K562 (cell line): ENCODE data around the gene MYO18A. TPM values are rescaled to one million over a fixed set of nuclear protein-coding genes. Genes with fewer than 3 reads are reported as not detected.

Experiments used
- ATF1 ChIP-seq, 2 experiments: fragments of 450-650 bp in 1 of 2; IDR thresholded peaks; 2 replicates each; pipeline ENCODE4 v1.6.1; 2016; ENCODE audit warnings: missing compliant biosample characterization in 1 of 2, missing genetic modification characterization in 1 of 2
- CUX1 ChIP-seq: fragments of 200-800 bp; sonication (Bioruptor generic); IDR thresholded peaks from 2 replicates; pipeline ENCODE4 v1.6.1; 2016; ENCODE audit warnings: missing genetic modification characterization, missing compliant biosample characterization
- ELF2 ChIP-seq: fragments of 250-450 bp; sonication (Bioruptor Pico); IDR thresholded peaks from 2 replicates; pipeline ENCODE4 v1.5.0; 2021; ENCODE audit warnings: mild to moderate bottlenecking
- GATA2 ChIP-seq: sonication (generic); formaldehyde crosslinking; IDR thresholded peaks from 2 replicates; pipeline ENCODE4 v1.4.0; 2020; ENCODE audit warnings: mild to moderate bottlenecking, missing genetic modification reagents
- GMEB1 ChIP-seq: fragments of 250-450 bp; sonication (Bioruptor Pico); IDR thresholded peaks from 2 replicates; pipeline ENCODE4 v1.4.0; 2020; ENCODE audit warnings: mild to moderate bottlenecking
- HMG20B ChIP-seq: fragments of 250-450 bp; sonication (Bioruptor Pico); IDR thresholded peaks from 2 replicates; pipeline ENCODE4 v1.5.0; 2021; ENCODE audit warnings: mild to moderate bottlenecking
- NFIC ChIP-seq: fragments of 450-650 bp; IDR thresholded peaks from 2 replicates; pipeline ENCODE4 v1.6.1; 2017; ENCODE audit warnings: mild to moderate bottlenecking, inconsistent platforms
- PTTG1 ChIP-seq: fragments of 450-650 bp; IDR thresholded peaks from 2 replicates; pipeline ENCODE4 v1.6.1; 2016; ENCODE audit warnings: low read depth, mild to moderate bottlenecking, missing genetic modification characterization, missing compliant biosample characterization
- PYGO2 ChIP-seq: fragments of 450-650 bp; IDR thresholded peaks from 2 replicates; pipeline ENCODE4 v1.6.1; 2016; ENCODE audit warnings: mild to moderate bottlenecking, missing genetic modification characterization, moderate library complexity, missing compliant biosample characterization
- SMAD4 ChIP-seq: fragments of 250-450 bp; sonication (Bioruptor Pico); conservative IDR thresholded peaks from 2 replicates; pipeline ENCODE4 v1.8.0; 2021; ENCODE audit warnings: inconsistent platforms, mild to moderate bottlenecking, moderate library complexity
- TCF3 ChIP-seq: sonication (generic); formaldehyde crosslinking; IDR thresholded peaks from 2 replicates; pipeline ENCODE4 v1.4.0; 2020; ENCODE audit warnings: mild to moderate bottlenecking, missing genetic modification reagents
- THRAP3 ChIP-seq: fragments of 450-650 bp; IDR thresholded peaks from 2 replicates; pipeline ENCODE4 v1.6.1; 2016; ENCODE audit warnings: mild to moderate bottlenecking, inconsistent platforms, borderline replicate concordance
- ZNF134 ChIP-seq: fragments of 250-450 bp; sonication (Bioruptor Pico); conservative IDR thresholded peaks from 2 replicates; pipeline ENCODE4 v1.4.0; 2020
- ZNF551 ChIP-seq: fragments of 250-450 bp; sonication (Bioruptor Pico); IDR thresholded peaks from 2 replicates; pipeline ENCODE4 v1.5.0; 2021; ENCODE audit warnings: mild to moderate bottlenecking, moderate library complexity
- ZSCAN32 ChIP-seq: fragments of 450-650 bp; formaldehyde crosslinking; IDR thresholded peaks from 2 replicates; pipeline ENCODE4 v1.4.0; 2020; ENCODE audit warnings: mild to moderate bottlenecking, moderate library complexity
- polyA plus RNA-seq, 8 experiments: library from polyadenylated mRNA; depleted of rRNA in 4 of 8; stranded (reverse) in 5 of 8; unstranded in 3 of 8; fragments of >200 nt; fragmentation: Nextera tagmentation in 2 of 8; fragmentation: Illumina TruSeq in 1 of 8; extraction: Ambion mirVana in 2 of 8; extraction: Trizol in 1 of 8; gene quantifications; 2 replicates each; pipeline versions ENCODE4 v1.2.1 to v1.2.3, GENCODE V29; 2011 to 2014; ENCODE audit warnings: inconsistent platforms in 1 of 8, missing spikeins in 1 of 8
- total RNA-seq, 7 experiments: library from RNA; depleted of rRNA in 6 of 7; stranded (reverse); fragments of >200 nt in 6 of 7; fragmentation: Illumina TruSeq in 2 of 7; extraction: Trizol in 2 of 7; gene quantifications; 2 replicates each; pipeline versions ENCODE4 v1.2.1 to v1.2.3, GENCODE V29; 2011 to 2021; ENCODE audit warnings: low replicate concordance in 1 of 7
- TF ChIP-seq, protein P1 (sequence below): sonication (generic); formaldehyde crosslinking; IDR thresholded peaks from 2 replicates; pipeline ENCODE4 v1.8.0; 2022; ENCODE audit warnings: mild to moderate bottlenecking, low read depth, missing genetic modification reagents
- TF ChIP-seq, protein P2 (sequence below): fragments of 450-650 bp; IDR thresholded peaks from 2 replicates; pipeline ENCODE4 v1.6.1; 2016; ENCODE audit warnings: antibody characterized with exemption
- TF ChIP-seq, protein P3 (sequence below): fragments of 450-650 bp; formaldehyde crosslinking; IDR thresholded peaks from 2 replicates; pipeline ENCODE4 v1.4.0; 2022; ENCODE audit warnings: missing genetic modification characterization

The MYO18A gene
- total and polyA plus RNA-seq, 9 of the 15 experiments (the other 6 are each of a cell fraction or from before 2014, with no cell fraction given), result 2.5 to 65.4 (median 17.1) TPM

- TF ChIP-seq, protein P1, sequence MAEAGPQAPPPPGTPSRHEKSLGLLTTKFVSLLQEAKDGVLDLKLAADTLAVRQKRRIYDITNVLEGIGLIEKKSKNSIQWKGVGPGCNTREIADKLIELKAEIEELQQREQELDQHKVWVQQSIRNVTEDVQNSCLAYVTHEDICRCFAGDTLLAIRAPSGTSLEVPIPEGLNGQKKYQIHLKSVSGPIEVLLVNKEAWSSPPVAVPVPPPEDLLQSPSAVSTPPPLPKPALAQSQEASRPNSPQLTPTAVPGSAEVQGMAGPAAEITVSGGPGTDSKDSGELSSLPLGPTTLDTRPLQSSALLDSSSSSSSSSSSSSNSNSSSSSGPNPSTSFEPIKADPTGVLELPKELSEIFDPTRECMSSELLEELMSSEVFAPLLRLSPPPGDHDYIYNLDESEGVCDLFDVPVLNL (CRISPR knock-in tag), result no peak
- TF ChIP-seq, protein P2, sequence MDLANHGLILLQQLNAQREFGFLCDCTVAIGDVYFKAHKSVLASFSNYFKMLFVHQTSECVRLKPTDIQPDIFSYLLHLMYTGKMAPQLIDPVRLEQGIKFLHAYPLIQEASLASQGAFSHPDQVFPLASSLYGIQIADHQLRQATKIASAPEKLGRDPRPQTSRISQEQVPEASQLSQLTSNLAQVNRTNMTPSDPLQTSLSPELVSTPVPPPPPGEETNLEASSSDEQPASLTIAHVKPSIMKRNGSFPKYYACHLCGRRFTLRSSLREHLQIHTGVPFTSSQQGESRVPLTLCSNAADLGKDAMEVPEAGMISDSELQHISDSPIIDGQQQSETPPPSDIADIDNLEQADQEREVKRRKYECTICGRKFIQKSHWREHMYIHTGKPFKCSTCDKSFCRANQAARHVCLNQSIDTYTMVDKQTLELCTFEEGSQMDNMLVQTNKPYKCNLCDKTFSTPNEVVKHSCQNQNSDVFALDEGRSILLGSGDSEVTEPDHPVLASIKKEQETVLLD, result peak; percentile 49; the same call in 1 of the 2 replicates
- TF ChIP-seq GATA2, result no peak
- no peak for TF ChIP-seq ATF1 (CRISPR knock-in tag; IDR thresholded peaks at IDR 0.05)
- TF ChIP-seq ATF1 (tag; IDR thresholded peaks at IDR 0.05), result no peak
- TF ChIP-seq GMEB1, result no peak
- no peak for TF ChIP-seq ELF2 (CRISPR knock-in tag)
- TF ChIP-seq ZNF134 (CRISPR knock-in tag), result no peak
- 0 out of 2 replicates have a peak, but pooled peaks have one; percentile 29 for TF ChIP-seq SMAD4 (CRISPR knock-in tag)
- TF ChIP-seq, protein P3, sequence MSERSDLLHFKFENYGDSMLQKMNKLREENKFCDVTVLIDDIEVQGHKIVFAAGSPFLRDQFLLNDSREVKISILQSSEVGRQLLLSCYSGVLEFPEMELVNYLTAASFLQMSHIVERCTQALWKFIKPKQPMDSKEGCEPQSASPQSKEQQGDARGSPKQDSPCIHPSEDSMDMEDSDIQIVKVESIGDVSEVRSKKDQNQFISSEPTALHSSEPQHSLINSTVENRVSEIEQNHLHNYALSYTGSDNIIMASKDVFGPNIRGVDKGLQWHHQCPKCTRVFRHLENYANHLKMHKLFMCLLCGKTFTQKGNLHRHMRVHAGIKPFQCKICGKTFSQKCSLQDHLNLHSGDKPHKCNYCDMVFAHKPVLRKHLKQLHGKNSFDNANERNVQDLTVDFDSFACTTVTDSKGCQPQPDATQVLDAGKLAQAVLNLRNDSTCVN (CRISPR knock-in tag), result no peak
- TF ChIP-seq PYGO2 (tag), result no peak
- no peak for TF ChIP-seq HMG20B (CRISPR knock-in tag)
- TF ChIP-seq TCF3, result no peak
- no peak for TF ChIP-seq THRAP3
- TF ChIP-seq PTTG1 (tag), result no peak
- no peak for TF ChIP-seq ZNF551 (CRISPR knock-in tag)
- TF ChIP-seq ZSCAN32, result no peak
- TF ChIP-seq CUX1 (CRISPR knock-in tag), result no peak
- TF ChIP-seq NFIC, result 0 out of 2 replicates have a peak, but pooled peaks have one; percentile 11
These were observed 24.8 kb downstream of the MYO18A start (continued) for GRCh38 chr17:29155227-29155965.
